ENCODE results near the gene CYP4F2.
"Not testable (repeated sequence)": the region's sequence is repeated elsewhere in the genome, so short reads cannot be mapped to it uniquely, and the experiment has no call there.

DNA sequence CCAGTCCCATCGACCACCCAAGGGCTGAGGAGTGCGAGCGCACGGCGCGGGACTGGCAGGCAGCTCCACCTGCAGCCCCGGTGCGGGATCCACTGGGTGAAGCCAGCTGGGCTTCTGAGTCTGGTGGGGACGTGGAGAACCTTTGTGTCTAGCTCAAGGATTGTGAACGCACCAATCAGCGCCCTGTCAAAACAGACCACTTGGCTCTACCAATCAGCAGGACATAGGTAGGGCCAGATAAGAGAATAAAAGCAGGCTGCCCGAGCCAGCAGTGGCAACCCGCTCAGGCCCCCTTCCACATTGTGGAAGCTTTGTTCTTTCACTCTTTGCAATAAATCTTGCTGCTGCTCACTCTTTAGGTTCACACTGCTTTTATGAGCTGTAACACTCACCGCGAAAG, 2.2 kb upstream of the CYP4F2 start:
- TF ChIP-seq, protein P1, sequence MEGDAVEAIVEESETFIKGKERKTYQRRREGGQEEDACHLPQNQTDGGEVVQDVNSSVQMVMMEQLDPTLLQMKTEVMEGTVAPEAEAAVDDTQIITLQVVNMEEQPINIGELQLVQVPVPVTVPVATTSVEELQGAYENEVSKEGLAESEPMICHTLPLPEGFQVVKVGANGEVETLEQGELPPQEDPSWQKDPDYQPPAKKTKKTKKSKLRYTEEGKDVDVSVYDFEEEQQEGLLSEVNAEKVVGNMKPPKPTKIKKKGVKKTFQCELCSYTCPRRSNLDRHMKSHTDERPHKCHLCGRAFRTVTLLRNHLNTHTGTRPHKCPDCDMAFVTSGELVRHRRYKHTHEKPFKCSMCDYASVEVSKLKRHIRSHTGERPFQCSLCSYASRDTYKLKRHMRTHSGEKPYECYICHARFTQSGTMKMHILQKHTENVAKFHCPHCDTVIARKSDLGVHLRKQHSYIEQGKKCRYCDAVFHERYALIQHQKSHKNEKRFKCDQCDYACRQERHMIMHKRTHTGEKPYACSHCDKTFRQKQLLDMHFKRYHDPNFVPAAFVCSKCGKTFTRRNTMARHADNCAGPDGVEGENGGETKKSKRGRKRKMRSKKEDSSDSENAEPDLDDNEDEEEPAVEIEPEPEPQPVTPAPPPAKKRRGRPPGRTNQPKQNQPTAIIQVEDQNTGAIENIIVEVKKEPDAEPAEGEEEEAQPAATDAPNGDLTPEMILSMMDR (conservative IDR thresholded peaks at IDR 0.05) = not testable (repeated sequence)
- TF ChIP-seq ZFX (IDR thresholded peaks at IDR 0.05) = not testable (repeated sequence)

Data from C4-2B (cell line).